Body of pancreas (tissue), 4 donors: ENCODE measurements around the gene CST8. TPM values are rescaled to one million over a fixed set of nuclear protein-coding genes. Genes with fewer than 3 reads are reported as not detected.

Source experiments
- ATAC-seq: fragments of 150-250 bp; one replicate; pipeline ENCODE4 v1.9.1; 2016
- DNase-seq, 4 donors: peaks; one replicate each; pipeline ENCODE4 v3.0.0-alpha.2; 2019
- H3K27ac ChIP-seq, 4 donors: fragments of 200-600 bp; sonication (generic); 1 replicate in 3 of 4; 2 replicates in 1 of 4; pipeline versions ENCODE4 v1.5.1 to v1.6.1; 2016 to 2019; ENCODE audit warnings: mild to moderate bottlenecking in 1 of 4, mixed read lengths in 1 of 4, moderate library complexity in 1 of 4
- H3K27me3 ChIP-seq, 2 donors: fragments of 200-600 bp; sonication (generic); one replicate each; pipeline ENCODE4 v1.6.0; 2016; ENCODE audit warnings: mild to moderate bottlenecking in 1 of 2
- H3K36me3 ChIP-seq, 2 donors: fragments of 200-600 bp; sonication (generic); replicated peaks in 1 of 2; 2 replicates each; pipeline ENCODE4 v1.5.1; 2016; ENCODE audit warnings: low read depth in 2 of 2; ENCODE audit not compliant: insufficient read depth in 1 of 2
- H3K4me1 ChIP-seq: fragments of 200-600 bp; sonication (generic); one replicate; pipeline ENCODE4 v1.6.0; 2016
- H3K4me3 ChIP-seq, 2 donors: fragments of 200-600 bp; sonication (generic); 1 replicate in 1 of 2; 2 replicates in 1 of 2; pipeline ENCODE4 v1.5.1; 2016 to 2019
- H3K9me3 ChIP-seq, 3 donors: fragments of 200-600 bp; sonication (generic); 1 replicate in 2 of 3; 2 replicates in 1 of 3; pipeline ENCODE4 v1.5.1; 2016
- CTCF ChIP-seq, 7 experiments: fragments of 450-650 bp in 4 of 7; fragments of 200-600 bp in 3 of 7; sonication (generic) in 3 of 7; IDR thresholded peaks; one replicate each; pipeline ENCODE4 v1.5.1; 2016 to 2019; ENCODE audit warnings: antibody characterized with exemption in 7 of 7
- POLR2A ChIP-seq, 3 donors: fragments of 450-650 bp; IDR thresholded peaks; one replicate each; pipeline ENCODE4 v1.6.1; 2016; ENCODE audit warnings: antibody characterized with exemption in 3 of 3, mild to moderate bottlenecking in 2 of 3
- WGBS, 2 donors: methylation state at CpG; one replicate each; pipeline ENCODE4 v1.1.5; 2017; 5-methylcytosine and 5-hydroxymethylcytosine counted together
- intact Hi-C: fragments of 100-400 bp; cut with DNase I; formaldehyde crosslinking; loops from one replicate; pipeline ENCODE4 v1.15.1; 2023
- total RNA-seq, 2 donors: library from RNA; depleted of rRNA; stranded (reverse); fragments of >200 nt; gene quantifications; one replicate each; pipeline ENCODE4 v1.1.0, GENCODE V29; 2016

Gene CST8
- total RNA-seq, 2 donors from 2014 or later, result not detected

DNA sequence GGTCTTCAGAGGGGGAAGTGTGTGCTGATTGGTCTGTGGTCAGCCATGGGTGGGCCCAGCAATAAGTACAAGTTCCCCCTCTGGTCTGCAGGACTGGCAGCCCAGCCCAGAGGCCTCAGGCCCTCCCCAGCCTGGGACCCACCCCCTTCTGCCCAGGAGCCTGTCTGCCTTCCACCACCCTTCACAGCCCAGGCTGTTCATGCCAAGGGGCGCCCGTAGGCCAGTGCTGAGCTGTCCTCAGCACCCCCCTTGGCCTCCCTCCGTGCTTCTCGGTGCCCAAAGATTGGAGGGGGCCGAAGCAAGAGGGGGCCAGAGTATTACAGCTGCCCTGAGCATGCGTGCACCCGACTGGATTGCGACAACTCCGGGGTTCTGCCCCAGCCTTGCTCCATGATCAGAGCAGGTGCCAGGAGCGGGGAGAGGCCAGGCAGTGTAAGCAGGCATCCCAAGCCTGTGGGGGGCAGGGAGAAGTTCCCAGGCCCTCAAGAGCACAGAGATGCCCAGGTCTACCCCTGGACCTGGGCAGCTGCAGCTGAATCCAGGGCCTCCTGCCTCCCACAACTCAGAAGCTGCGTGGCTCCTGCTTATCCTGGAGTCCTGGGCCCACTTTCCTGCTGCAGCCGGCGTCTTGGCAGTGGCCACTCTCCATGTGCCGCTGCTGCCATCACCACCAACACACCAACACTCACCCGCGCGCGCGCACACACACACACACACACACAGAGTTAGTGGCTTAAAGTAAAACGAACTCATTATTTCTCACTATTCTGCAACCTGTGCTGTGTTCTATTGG lies 44.1 kb downstream of the CST8 start:
- H3K27ac ChIP-seq, result no peak overlapping the region
- no peaks in the 10 kb centered on the region for H3K27me3 ChIP-seq
- DNase-seq, result no peak
- 66 to 67% methylated on average over 18 to 19 of the region's 20 CpGs for WGBS, 2 donors
- H3K36me3 ChIP-seq, result no peaks in the 10 kb centered on the region
- no peak for ATAC-seq
- no peaks in the 10 kb centered on the region for H3K4me1 ChIP-seq
- H3K4me3 ChIP-seq, result no peak overlapping the region
- no peaks in the 10 kb centered on the region for H3K9me3 ChIP-seq
- intact Hi-C loops, result no loop called here
- TF ChIP-seq CTCF (IDR thresholded peaks at IDR 0.05) (no peak), POLR2A (IDR thresholded peaks at IDR 0.05) (no peak)

GRCh38 chr20:23536328-23536974 lies 45.5 kb downstream of the CST8 start:
- TF ChIP-seq POLR2A (IDR thresholded peaks at IDR 0.05), result no peak
- no peak for TF ChIP-seq CTCF (IDR thresholded peaks at IDR 0.05)
- Histone ChIP-seq H3K4me3 (no peak overlapping the region), H3K27ac (no peak overlapping the region), H3K27me3 (no peaks in the 10 kb centered on the region), H3K9me3 (no peaks in the 10 kb centered on the region), H3K4me1 (no peaks in the 10 kb centered on the region), H3K36me3 (no peaks in the 10 kb centered on the region)
- DNase-seq (no peak), ATAC-seq (no peak)
- WGBS, 2 donors, result 46 to 49% methylated on average over 2 of the region's 2 CpGs
- intact Hi-C loops, result no loop called here

- WGBS, 2 donors, result 64 to 72% methylated on average over 3 of the region's 3 CpGs
- no peaks in the 10 kb centered on the region for H3K27me3 ChIP-seq
- no peak for ATAC-seq
- DNase-seq, result no peak
- no peak overlapping the region for H3K27ac ChIP-seq
- no peak for TF ChIP-seq POLR2A (IDR thresholded peaks at IDR 0.05)
- TF ChIP-seq CTCF (IDR thresholded peaks at IDR 0.05), result no peak
- H3K4me1 ChIP-seq, result no peaks in the 10 kb centered on the region
- H3K4me3 ChIP-seq, result no peak overlapping the region
- no peaks in the 10 kb centered on the region for H3K9me3 ChIP-seq
- intact Hi-C loops, result no loop called here
- no peaks in the 10 kb centered on the region for H3K36me3 ChIP-seq
Observed at GRCh38 chr20:23537030-23537429, 46.1 kb downstream of the CST8 start.

GRCh38 chr20:23540624-23541023 lies 49.7 kb downstream of the CST8 start:
- no peaks in the 10 kb centered on the region for H3K27me3 ChIP-seq
- TF ChIP-seq CTCF (IDR thresholded peaks at IDR 0.05) (no peak), POLR2A (IDR thresholded peaks at IDR 0.05) (no peak)
- WGBS, 2 donors, result 53 to 60% methylated on average over 4 of the region's 4 CpGs
- H3K9me3 ChIP-seq, result no peaks in the 10 kb centered on the region
- no peaks in the 10 kb centered on the region for H3K36me3 ChIP-seq
- no peak overlapping the region for H3K27ac ChIP-seq
- DNase-seq, result no peak
- H3K4me3 ChIP-seq, result no peak overlapping the region
- intact Hi-C loops, result no loop called here
- no peaks in the 10 kb centered on the region for H3K4me1 ChIP-seq
- ATAC-seq, result no peak
